SK-N-SH (cell line): ENCODE data around the gene CHST11.
A peak's percentile ranks its signal among the peaks of the same experiment; 100 is the strongest.

ENCODE experiments used
- CTCF ChIP-seq: fragments of 200-600 bp; sonication (generic); IDR thresholded peaks from 2 replicates; pipeline ENCODE4 v1.6.1; 2017; ENCODE audit warnings: antibody characterized with exemption, mild to moderate bottlenecking, moderate library complexity
- EP300 ChIP-seq, 2 experiments: IDR thresholded peaks; 2 replicates each; pipeline versions ENCODE4 v1.4.0 to v1.6.1; 2012; ENCODE audit warnings: borderline replicate concordance in 1 of 2, low read depth in 1 of 2, low read length in 1 of 2
- GATA2 ChIP-seq: sonication (generic); formaldehyde crosslinking; IDR thresholded peaks from 2 replicates; pipeline ENCODE4 v1.5.0; 2020; ENCODE audit warnings: mild to moderate bottlenecking, missing genetic modification reagents
- NFIC ChIP-seq: IDR thresholded peaks from 2 replicates; pipeline ENCODE4 v1.4.0; 2012; ENCODE audit warnings: borderline replicate concordance
- PBX3 ChIP-seq: IDR thresholded peaks from 2 replicates; pipeline ENCODE4; 2012
- POLR2AphosphoS5 ChIP-seq: IDR thresholded peaks from 2 replicates; pipeline ENCODE4 v1.6.1; 2012; ENCODE audit warnings: low read depth, low read length
- RXRA ChIP-seq: IDR thresholded peaks from 2 replicates; pipeline ENCODE4 v1.4.0; 2012; ENCODE audit warnings: low read depth, mild to moderate bottlenecking, borderline replicate concordance
- USF1 ChIP-seq: IDR thresholded peaks from 2 replicates; pipeline ENCODE4 v1.4.0; 2012; ENCODE audit warnings: low read depth, borderline replicate concordance

GRCh38 chr12:104668274-104668718 is 211.5 kb downstream of the CHST11 start:
- TF ChIP-seq CTCF (no peak), USF1 (no peak), GATA2 (CRISPR knock-in tag) (peak; percentile 99), NFIC (no peak), POLR2AphosphoS5 (peak; percentile 57), RXRA (no peak), PBX3 (peak; percentile 40), EP300 (IDR thresholded peaks at IDR 0.05; ENCODE audit: borderline replicate concordance in 1 of 2, low read depth in 1 of 2, low read length in 1 of 2) (peak in 1 of 2 experiments; percentile 99; a peak in 2 of 4 replicates)
